Trophoblast cell (in vitro differentiated cells and primary cell): ENCODE measurements around the gene NDUFA12.

Experiments used
- DNase-seq, 2 donors: peaks; one replicate each; pipeline ENCODE4 v3.0.0-alpha.2; 2016
- H2AFZ ChIP-seq: 2 replicates; pipeline ENCODE4 v1.6.1; 2013; ENCODE audit warnings: low read length, moderate library complexity, mild to moderate bottlenecking; ENCODE audit not compliant: insufficient read depth, poor library complexity
- H2AK5ac ChIP-seq: 2 replicates; pipeline ENCODE4 v1.6.1; 2013; ENCODE audit warnings: mild to moderate bottlenecking, low read length
- H2BK120ac ChIP-seq: 2 replicates; pipeline ENCODE4 v1.6.1; 2013; ENCODE audit warnings: low read length, mild to moderate bottlenecking, moderate library complexity; ENCODE audit not compliant: insufficient read depth, poor library complexity
- H2BK12ac ChIP-seq: 2 replicates; pipeline ENCODE4 v1.6.1; 2013; ENCODE audit warnings: mild to moderate bottlenecking, low read length, moderate library complexity
- H2BK5ac ChIP-seq: 2 replicates; pipeline ENCODE4 v1.6.1; 2013; ENCODE audit warnings: low read length, low read depth, moderate library complexity, mild to moderate bottlenecking; ENCODE audit not compliant: poor library complexity
- H3K14ac ChIP-seq: 2 replicates; pipeline ENCODE4 v1.6.1; 2013; ENCODE audit warnings: mild to moderate bottlenecking, low read length
- H3K18ac ChIP-seq: 2 replicates; pipeline ENCODE4 v1.6.1; 2013; ENCODE audit warnings: mild to moderate bottlenecking, low read length
- H3K23ac ChIP-seq: 2 replicates; pipeline ENCODE4 v1.6.1; 2013; ENCODE audit warnings: low read length
- H3K27ac ChIP-seq: 2 replicates; pipeline ENCODE4 v1.5.1; 2013; ENCODE audit warnings: low read depth, mild to moderate bottlenecking, inconsistent platforms, low read length, moderate library complexity
- H3K27me3 ChIP-seq: 2 replicates; pipeline ENCODE4 v1.6.1; 2013; ENCODE audit warnings: inconsistent platforms, mild to moderate bottlenecking, low read length, moderate library complexity; ENCODE audit not compliant: insufficient read depth
- H3K36me3 ChIP-seq, 2 experiments: 1 replicate in 1 of 2; 2 replicates in 1 of 2; pipeline ENCODE4 v1.6.1; 2013; ENCODE audit warnings: low read length in 2 of 2, mild to moderate bottlenecking in 2 of 2, moderate library complexity in 1 of 2; ENCODE audit not compliant: insufficient read depth in 2 of 2, control insufficient read depth in 1 of 2
- H3K4ac ChIP-seq: 2 replicates; pipeline ENCODE4 v1.6.1; 2013; ENCODE audit warnings: low read depth, mild to moderate bottlenecking, low read length, moderate library complexity
- H3K4me1 ChIP-seq, 2 experiments: 1 replicate in 1 of 2; 2 replicates in 1 of 2; pipeline ENCODE4 v1.6.1; 2013; ENCODE audit warnings: low read length in 2 of 2, mild to moderate bottlenecking in 2 of 2, moderate library complexity in 1 of 2; ENCODE audit not compliant: insufficient read depth in 2 of 2, control insufficient read depth in 1 of 2
- H3K4me2 ChIP-seq: 2 replicates; pipeline ENCODE4 v1.6.1; 2013; ENCODE audit warnings: inconsistent platforms, mild to moderate bottlenecking, low read length, moderate library complexity
- H3K4me3 ChIP-seq: 2 replicates; pipeline ENCODE4 v1.5.1; 2013; ENCODE audit warnings: mild to moderate bottlenecking, low read depth, low read length, inconsistent platforms
- H3K79me1 ChIP-seq: one replicate; pipeline ENCODE4 v1.6.1; 2013; ENCODE audit warnings: low read length
- H3K79me2 ChIP-seq: 2 replicates; pipeline ENCODE4 v1.6.1; 2013; ENCODE audit warnings: low read length, mild to moderate bottlenecking; ENCODE audit not compliant: control insufficient read depth, insufficient read depth, poor library complexity
- H3K9ac ChIP-seq: 2 replicates; pipeline ENCODE4 v1.6.1; 2013; ENCODE audit warnings: mild to moderate bottlenecking, low read length
- H3K9me3 ChIP-seq: 2 replicates; pipeline ENCODE4 v1.6.1; 2013; ENCODE audit warnings: low read depth, mild to moderate bottlenecking, control low read depth, inconsistent platforms, low read length; ENCODE audit not compliant: insufficient read depth
- H4K12ac ChIP-seq: 2 replicates; pipeline ENCODE4 v1.6.1; 2013; ENCODE audit warnings: low read depth, mild to moderate bottlenecking, low read length, moderate library complexity
- H4K8ac ChIP-seq: 2 replicates; pipeline ENCODE4 v1.6.1; 2013; ENCODE audit warnings: low read depth, mild to moderate bottlenecking, low read length, moderate library complexity
- H4K91ac ChIP-seq: one replicate; pipeline ENCODE4 v1.6.1; 2013; ENCODE audit warnings: low read depth, mild to moderate bottlenecking, low read length, moderate library complexity
- WGBS: extraction: QIAGEN DNeasy Blood & Tissue Kit; methylation state at CpG from one replicate; pipeline ENCODE4 v1.1.7; 2013; ENCODE audit warnings: missing lambda C conversion rate; ENCODE audit not compliant: insufficient read length, insufficient coverage; ENCODE audit errors: extremely low coverage; 5-methylcytosine and 5-hydroxymethylcytosine counted together

NDUFA12 gene

GRCh38 chr12:95006206-95006605, 2.7 kb upstream of the NDUFA12 start:
- Histone ChIP-seq H3K27ac (no peak overlapping the region), H3K4me1 (no peaks in the 10 kb centered on the region), H4K8ac (no peak overlapping the region), H2AK5ac (no peak overlapping the region), H3K18ac (no peak overlapping the region), H3K27me3 (no peaks in the 10 kb centered on the region), H3K79me2 (peaks cover 3% of the 10 kb centered on the region), H3K79me1 (peaks cover 6% of the 10 kb centered on the region), H3K9ac (no peak overlapping the region), H2BK120ac (no peak overlapping the region), H4K91ac (no peak overlapping the region), H3K4me2 (no peak overlapping the region), H3K14ac (no peak overlapping the region), H3K23ac (no peak overlapping the region), H4K12ac (no peak overlapping the region), H3K4ac (no peak overlapping the region), H3K36me3 (peaks cover 0 to 3% of the 10 kb centered on the region in 2 experiments), H3K9me3 (no peaks in the 10 kb centered on the region), H2BK12ac (no peak overlapping the region), H3K4me3 (no peak overlapping the region), H2BK5ac (no peak overlapping the region), H2AFZ (no peak overlapping the region)
- no CpG with 5 or more reads among the region's 4 CpGs for WGBS
- DNase-seq, result no peak

DNA sequence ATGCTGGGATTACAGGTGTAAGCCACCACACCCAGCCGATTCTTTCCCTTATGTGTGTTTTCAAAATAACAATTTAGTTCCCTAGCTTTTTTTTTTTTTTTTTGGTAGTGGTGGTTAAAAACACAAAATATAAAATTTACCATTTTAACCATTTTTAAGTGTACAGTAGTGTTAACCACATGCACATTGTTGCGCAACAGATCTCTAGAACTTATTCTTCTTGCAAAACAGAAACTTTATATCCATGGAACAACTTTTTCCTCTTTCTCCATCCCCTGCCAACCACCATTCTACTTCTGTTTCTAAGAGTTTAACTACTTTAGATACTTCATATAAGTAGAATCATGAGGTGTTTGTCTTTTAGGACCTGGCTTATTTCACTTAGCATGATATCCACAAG, 1.1 kb upstream of the NDUFA12 start:
- Histone ChIP-seq H3K9ac (no peak overlapping the region), H3K79me1 (peaks cover 6% of the 10 kb centered on the region), H3K9me3 (no peaks in the 10 kb centered on the region), H3K36me3 (peaks cover 1 to 5% of the 10 kb centered on the region in 2 experiments), H3K4me2 (no peak overlapping the region), H3K27ac (no peak overlapping the region), H3K4me1 (no peaks in the 10 kb centered on the region), H3K14ac (no peak overlapping the region), H2AFZ (no peak overlapping the region), H3K4ac (no peak overlapping the region), H2BK12ac (no peak overlapping the region), H2BK120ac (no peak overlapping the region), H3K27me3 (no peaks in the 10 kb centered on the region), H3K23ac (no peak overlapping the region), H4K91ac (no peak overlapping the region), H3K79me2 (peaks cover 3% of the 10 kb centered on the region), H3K18ac (no peak overlapping the region), H4K8ac (no peak overlapping the region), H2BK5ac (no peak overlapping the region), H3K4me3 (no peak overlapping the region), H4K12ac (no peak overlapping the region), H2AK5ac (no peak overlapping the region)
- WGBS, result no CpG with 5 or more reads among the region's 2 CpGs
- DNase-seq, result no peak

DNA sequence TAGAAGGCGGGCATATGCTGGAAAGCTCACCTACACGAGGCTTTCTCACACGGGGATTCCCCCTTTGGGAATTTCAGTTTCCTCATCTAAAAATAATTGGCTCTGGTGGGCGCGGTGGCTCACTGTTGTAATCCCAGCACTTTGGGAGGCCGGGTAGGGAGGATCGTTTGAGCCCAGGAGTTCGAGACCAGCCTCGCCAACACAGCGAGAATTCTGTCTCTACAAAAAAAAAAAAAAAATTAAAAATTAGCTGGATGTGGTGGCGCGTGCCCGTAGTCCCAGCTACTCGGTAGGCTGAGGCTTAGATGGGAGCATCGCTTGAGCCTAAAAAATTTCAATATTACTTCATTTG, 400 bp upstream of the NDUFA12 start:
- H3K36me3 ChIP-seq, result peaks cover 1 to 5% of the 10 kb centered on the region in 2 experiments
- peak overlapping the region; percentile 50 for H2BK120ac ChIP-seq
- H3K27me3 ChIP-seq, result no peaks in the 10 kb centered on the region

GRCh38 chr12:95002754-95003153, 743 bp downstream of the NDUFA12 start:
- Histone ChIP-seq H3K4ac (no peak overlapping the region), H3K4me1 (no peaks in the 10 kb centered on the region), H3K27me3 (no peaks in the 10 kb centered on the region), H4K8ac (peak overlapping the region; percentile 97), H3K14ac (no peak overlapping the region), H2BK120ac (no peak overlapping the region), H4K12ac (peak overlapping the region; percentile 80), H3K9me3 (no peaks in the 10 kb centered on the region), H3K79me1 (peaks cover 6% of the 10 kb centered on the region), H2BK5ac (no peak overlapping the region), H4K91ac (peak overlapping the region; percentile 94), H3K18ac (no peak overlapping the region), H3K9ac (no peak overlapping the region), H2BK12ac (no peak overlapping the region), H2AK5ac (no peak overlapping the region), H3K4me3 (peak overlapping the region; percentile 86), H3K4me2 (peak overlapping the region; percentile 62), H3K79me2 (peaks cover 3% of the 10 kb centered on the region), H3K23ac (no peak overlapping the region), H3K36me3 (peaks cover 1 to 5% of the 10 kb centered on the region in 2 experiments), H3K27ac (no peak overlapping the region), H2AFZ (peak overlapping the region; percentile 96)
- WGBS, result no CpG with 5 or more reads among the region's 3 CpGs
- no peak for DNase-seq

More for the DNA sequence above, 400 bp upstream of the NDUFA12 start:
- Histone ChIP-seq H3K4me2 (peak overlapping the region; percentile 10), H3K4ac (no peak overlapping the region), H3K4me3 (no peak overlapping the region), H3K9me3 (no peaks in the 10 kb centered on the region), H3K79me1 (peaks cover 6% of the 10 kb centered on the region), H4K12ac (no peak overlapping the region), H4K91ac (peak overlapping the region; percentile 53), H3K27ac (no peak overlapping the region), H3K4me1 (no peaks in the 10 kb centered on the region), H3K9ac (no peak overlapping the region), H4K8ac (peak overlapping the region; percentile 92), H3K23ac (no peak overlapping the region), H2BK5ac (peak overlapping the region; percentile 55), H3K14ac (no peak overlapping the region), H2AK5ac (no peak overlapping the region), H2BK12ac (no peak overlapping the region), H3K79me2 (peaks cover 3% of the 10 kb centered on the region), H2AFZ (peak overlapping the region; percentile 81), H3K18ac (peak overlapping the region; percentile 27)
- no peak for DNase-seq
- WGBS, result no CpG with 5 or more reads among the region's 15 CpGs
